ENCODE data around the gene NSA2. TPM values are rescaled to one million over a fixed set of nuclear protein-coding genes. Genes with fewer than 3 reads are reported as not detected.
A peak's percentile ranks its signal among the peaks of the same experiment; 100 is the strongest.

Gene NSA2
- total RNA-seq (ENCODE audit: low replicate concordance) = 111 and 173 TPM in 2 replicates

DNA sequence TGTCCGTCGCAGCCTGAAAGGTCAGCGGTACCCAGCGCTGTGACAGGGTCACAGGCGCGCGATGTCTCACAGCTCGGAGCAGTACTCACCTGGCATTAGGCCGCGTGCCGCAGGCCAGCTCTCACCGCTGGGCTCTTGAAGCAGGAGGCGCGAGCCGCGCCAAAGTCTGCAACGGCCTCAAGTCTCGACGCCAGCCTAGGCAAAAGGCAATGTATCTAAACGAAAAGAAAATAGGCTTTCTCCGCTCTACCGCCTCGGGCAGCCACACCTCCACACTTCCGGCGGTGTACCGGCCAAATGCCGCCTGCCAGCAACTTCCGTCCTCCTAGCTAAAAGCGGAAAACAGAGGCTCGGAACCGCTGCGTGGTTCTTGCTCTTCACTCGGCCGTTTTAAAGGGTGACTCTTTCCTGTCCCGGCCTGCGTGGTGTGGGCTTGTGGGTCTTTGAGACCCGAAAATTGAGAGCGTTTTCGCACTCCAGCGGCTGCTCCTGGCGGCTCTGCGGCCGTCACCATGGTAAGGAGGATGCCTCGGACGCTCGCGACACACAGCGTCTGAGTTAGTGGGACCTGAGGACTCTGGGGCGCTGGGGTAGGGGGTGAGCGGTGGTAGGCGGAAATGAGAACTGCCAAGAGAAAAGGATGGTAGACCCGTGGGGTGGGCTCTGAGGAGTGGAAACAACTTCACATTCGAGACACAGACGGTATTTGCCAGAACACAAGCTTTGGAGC, at the start of gene NSA2, which contains the start of gene GFM2:
Gene NSA2, plus strand, starts transcription at position 401 of the 730 bp plus-strand sequence. Its CDS starts 112 bp downstream, at position 513.
Gene GFM2, minus strand, starts transcription at position 269 of the 730 bp plus-strand sequence. CDS start 3,375 bp downstream, outside the sequence.
- Mint-ChIP-seq H3K4me3 (peak within 1 kb of the TSS; percentile 100), H3K27ac (peak within 1 kb of the TSS; percentile 98), H3K36me3 (peaks cover 5% of the 10 kb centered on the region), H3K9me3 (no peaks in the 10 kb centered on the region), H3K27me3 (ENCODE audit: insufficient read depth, low read depth) (peaks cover 4% of the 10 kb centered on the region), H3K4me1 (peaks cover 25% of the 10 kb centered on the region)
- H3F3A ChIP-seq (ENCODE audit: low read depth) = peaks cover 4% of the 10 kb centered on the region
- H3K36me3 ChIP-seq = peaks cover 8% of the 10 kb centered on the region
- H3K4me3 ChIP-seq = peak within 1 kb of the TSS; percentile 91
- TF ChIP-seq EZH2phosphoT487 (IDR thresholded peaks at IDR 0.05) (no peak), EZH2 (IDR thresholded peaks at IDR 0.05) (no peak)
- TF ChIP-seq, protein P1, sequence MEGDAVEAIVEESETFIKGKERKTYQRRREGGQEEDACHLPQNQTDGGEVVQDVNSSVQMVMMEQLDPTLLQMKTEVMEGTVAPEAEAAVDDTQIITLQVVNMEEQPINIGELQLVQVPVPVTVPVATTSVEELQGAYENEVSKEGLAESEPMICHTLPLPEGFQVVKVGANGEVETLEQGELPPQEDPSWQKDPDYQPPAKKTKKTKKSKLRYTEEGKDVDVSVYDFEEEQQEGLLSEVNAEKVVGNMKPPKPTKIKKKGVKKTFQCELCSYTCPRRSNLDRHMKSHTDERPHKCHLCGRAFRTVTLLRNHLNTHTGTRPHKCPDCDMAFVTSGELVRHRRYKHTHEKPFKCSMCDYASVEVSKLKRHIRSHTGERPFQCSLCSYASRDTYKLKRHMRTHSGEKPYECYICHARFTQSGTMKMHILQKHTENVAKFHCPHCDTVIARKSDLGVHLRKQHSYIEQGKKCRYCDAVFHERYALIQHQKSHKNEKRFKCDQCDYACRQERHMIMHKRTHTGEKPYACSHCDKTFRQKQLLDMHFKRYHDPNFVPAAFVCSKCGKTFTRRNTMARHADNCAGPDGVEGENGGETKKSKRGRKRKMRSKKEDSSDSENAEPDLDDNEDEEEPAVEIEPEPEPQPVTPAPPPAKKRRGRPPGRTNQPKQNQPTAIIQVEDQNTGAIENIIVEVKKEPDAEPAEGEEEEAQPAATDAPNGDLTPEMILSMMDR (IDR thresholded peaks at IDR 0.05) = no peak
- peak; percentile 97 for DNase-seq (ENCODE audit: low spot score)
- H3K79me2 ChIP-seq (ENCODE audit: low read depth) = peaks cover 53% of the 10 kb centered on the region
- H3K9ac ChIP-seq = peak within 1 kb of the TSS; percentile 85
- no peaks in the 10 kb centered on the region for H3K9me3 ChIP-seq (ENCODE audit: low read depth)
- peaks cover 7% of the 10 kb centered on the region for H3K4me1 ChIP-seq
- H3K27me3 ChIP-seq = no peaks in the 10 kb centered on the region
- peak within 1 kb of the TSS; percentile 90 for H3K4me2 ChIP-seq
- H3K27ac ChIP-seq = no peak within 1 kb of the TSS
- peaks cover 12% of the 10 kb centered on the region for H4K20me1 ChIP-seq (ENCODE audit: low read depth)
- peak within 1 kb of the TSS; percentile 99 for H2AFZ ChIP-seq (replicated peaks)

DNA sequence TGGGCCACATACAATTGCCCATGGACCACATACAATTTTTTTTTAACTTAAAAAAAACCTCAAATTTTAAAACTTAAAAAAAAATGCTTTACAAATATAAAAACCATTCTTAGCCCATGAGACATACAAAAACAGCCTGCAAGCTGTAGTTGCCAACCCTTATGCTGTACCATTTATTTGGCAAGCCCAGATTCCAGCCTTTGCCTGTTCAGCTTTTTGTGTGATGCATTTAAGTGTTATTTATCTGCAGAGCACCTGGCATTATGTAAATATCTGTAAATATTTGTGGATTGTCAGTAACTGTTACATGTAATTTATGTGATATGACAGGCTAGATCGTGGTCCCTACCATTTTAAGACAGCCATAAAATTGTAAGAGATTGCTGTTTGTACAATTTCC, 49.5 kb upstream of the NSA2 start:
- H3K36me3 Mint-ChIP-seq = peaks cover 11% of the 10 kb centered on the region
- H3K4me3 Mint-ChIP-seq = no peak overlapping the region
- Histone ChIP-seq H3K27me3 (no peaks in the 10 kb centered on the region), H3K27ac (no peak overlapping the region), H3K4me3 (no peak overlapping the region), H3F3A (ENCODE audit: low read depth) (no peaks in the 10 kb centered on the region), H2AFZ (replicated peaks) (no peak overlapping the region), H4K20me1 (ENCODE audit: low read depth) (no peaks in the 10 kb centered on the region), H3K4me2 (no peak overlapping the region), H3K79me2 (ENCODE audit: low read depth) (no peaks in the 10 kb centered on the region), H3K9me3 (ENCODE audit: low read depth) (no peaks in the 10 kb centered on the region), H3K4me1 (no peaks in the 10 kb centered on the region), H3K9ac (no peak overlapping the region), H3K36me3 (peaks cover 6% of the 10 kb centered on the region)
- no peak overlapping the region for H3K27ac Mint-ChIP-seq
- H3K4me1 Mint-ChIP-seq = no peaks in the 10 kb centered on the region
- TF ChIP-seq EZH2 (IDR thresholded peaks at IDR 0.05) = no peak
- no peak for TF ChIP-seq EZH2phosphoT487 (IDR thresholded peaks at IDR 0.05)
- TF ChIP-seq, protein P1 (IDR thresholded peaks at IDR 0.05) = no peak
- DNase-seq (ENCODE audit: low spot score) = no peak
- no peaks in the 10 kb centered on the region for H3K9me3 Mint-ChIP-seq
- no peaks in the 10 kb centered on the region for H3K27me3 Mint-ChIP-seq (ENCODE audit: insufficient read depth, low read depth)

DNA sequence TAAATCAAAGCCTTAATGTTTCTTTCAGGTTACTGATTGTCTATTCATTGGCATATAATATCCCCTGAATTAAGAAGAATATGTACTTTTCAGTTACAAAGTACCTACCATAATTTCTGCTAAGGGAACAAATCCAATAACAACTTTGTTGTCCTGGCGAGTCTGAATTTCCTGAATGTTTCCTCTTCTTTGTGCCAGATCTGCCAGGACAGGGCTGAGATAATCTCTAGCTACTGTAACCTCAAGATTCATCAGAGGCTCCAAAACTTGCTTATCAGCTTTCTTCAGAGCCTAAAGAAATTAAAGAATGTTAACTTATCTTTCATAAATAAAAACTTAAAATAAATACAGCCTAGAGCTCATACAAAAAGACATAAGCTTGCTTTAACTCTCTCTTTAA, 44.8 kb upstream of the NSA2 start:
- Mint-ChIP-seq H3K4me1 (no peaks in the 10 kb centered on the region), H3K27me3 (ENCODE audit: insufficient read depth, low read depth) (no peaks in the 10 kb centered on the region), H3K4me3 (no peak overlapping the region), H3K27ac (no peak overlapping the region), H3K9me3 (no peaks in the 10 kb centered on the region), H3K36me3 (peaks cover 16% of the 10 kb centered on the region)
- no peaks in the 10 kb centered on the region for H3K79me2 ChIP-seq (ENCODE audit: low read depth)
- H3K4me2 ChIP-seq = no peak overlapping the region
- H3K4me3 ChIP-seq = no peak overlapping the region
- no peaks in the 10 kb centered on the region for H3K4me1 ChIP-seq
- H3K27me3 ChIP-seq = no peaks in the 10 kb centered on the region
- no peak for DNase-seq (ENCODE audit: low spot score)
- H3K36me3 ChIP-seq = peaks cover 9% of the 10 kb centered on the region
- no peaks in the 10 kb centered on the region for H3K9me3 ChIP-seq (ENCODE audit: low read depth)
- H4K20me1 ChIP-seq (ENCODE audit: low read depth) = no peaks in the 10 kb centered on the region
- no peak overlapping the region for H3K27ac ChIP-seq
- no peak overlapping the region for H2AFZ ChIP-seq (replicated peaks)
- H3F3A ChIP-seq (ENCODE audit: low read depth) = no peaks in the 10 kb centered on the region
- TF ChIP-seq EZH2 (IDR thresholded peaks at IDR 0.05) (no peak), EZH2phosphoT487 (IDR thresholded peaks at IDR 0.05) (no peak)
- TF ChIP-seq, protein P1 (IDR thresholded peaks at IDR 0.05) = no peak
- no peak overlapping the region for H3K9ac ChIP-seq

Measured in neural progenitor cell (in vitro differentiated cells).